Keratinocyte (primary cell): ENCODE measurements around the gene BCAS1.

ENCODE experiments used
- EZH2 ChIP-seq: IDR thresholded peaks from one replicate; pipeline ENCODE4 v1.6.1; 2012; ENCODE audit warnings: inconsistent platforms, mild to moderate bottlenecking, low read length, moderate library complexity
- TF ChIP-seq, protein P1 (sequence below), 3 experiments: IDR thresholded peaks in 1 of 3; conservative IDR thresholded peaks in 1 of 3; optimal IDR thresholded peaks in 1 of 3; 2 replicates in 2 of 3; 3 replicates in 1 of 3; pipeline versions ENCODE3 to v1.5.1; 2011; ENCODE audit warnings: low read length in 3 of 3, mild to moderate bottlenecking in 3 of 3, moderate library complexity in 2 of 3, control low read depth in 1 of 3, inconsistent platforms in 1 of 3; ENCODE audit not compliant: insufficient read depth in 2 of 3; ENCODE audit errors: extremely low read depth in 1 of 3

DNA sequence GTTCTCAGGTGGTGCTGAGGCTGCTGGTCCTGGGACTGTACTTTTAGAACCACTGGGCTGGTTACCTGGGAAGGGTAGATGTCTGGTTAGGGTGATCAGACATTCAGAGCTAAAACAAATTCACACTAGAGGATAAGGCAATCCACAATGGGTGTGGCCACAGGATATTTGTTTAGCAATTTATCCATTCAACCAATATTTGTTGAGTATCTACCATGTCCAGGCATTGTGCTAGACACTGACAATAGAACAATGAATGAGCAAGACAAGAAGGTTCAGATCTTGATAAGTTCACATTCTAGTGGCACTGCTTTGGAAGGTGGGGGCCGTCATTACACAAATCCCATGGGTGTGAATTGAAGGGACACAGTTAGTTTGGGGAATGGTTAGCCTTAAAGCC lies 131.7 kb downstream of the BCAS1 start:
- TF ChIP-seq, protein P1, sequence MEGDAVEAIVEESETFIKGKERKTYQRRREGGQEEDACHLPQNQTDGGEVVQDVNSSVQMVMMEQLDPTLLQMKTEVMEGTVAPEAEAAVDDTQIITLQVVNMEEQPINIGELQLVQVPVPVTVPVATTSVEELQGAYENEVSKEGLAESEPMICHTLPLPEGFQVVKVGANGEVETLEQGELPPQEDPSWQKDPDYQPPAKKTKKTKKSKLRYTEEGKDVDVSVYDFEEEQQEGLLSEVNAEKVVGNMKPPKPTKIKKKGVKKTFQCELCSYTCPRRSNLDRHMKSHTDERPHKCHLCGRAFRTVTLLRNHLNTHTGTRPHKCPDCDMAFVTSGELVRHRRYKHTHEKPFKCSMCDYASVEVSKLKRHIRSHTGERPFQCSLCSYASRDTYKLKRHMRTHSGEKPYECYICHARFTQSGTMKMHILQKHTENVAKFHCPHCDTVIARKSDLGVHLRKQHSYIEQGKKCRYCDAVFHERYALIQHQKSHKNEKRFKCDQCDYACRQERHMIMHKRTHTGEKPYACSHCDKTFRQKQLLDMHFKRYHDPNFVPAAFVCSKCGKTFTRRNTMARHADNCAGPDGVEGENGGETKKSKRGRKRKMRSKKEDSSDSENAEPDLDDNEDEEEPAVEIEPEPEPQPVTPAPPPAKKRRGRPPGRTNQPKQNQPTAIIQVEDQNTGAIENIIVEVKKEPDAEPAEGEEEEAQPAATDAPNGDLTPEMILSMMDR (optimal IDR thresholded peaks at IDR 0.05 in 1 of 3, IDR thresholded peaks at IDR 0.05 in 1 of 3, conservative IDR thresholded peaks at IDR 0.05 in 1 of 3; ENCODE audit: extremely low read depth in 1 of 3, insufficient read depth in 2 of 3, low read length in 3 of 3): no peak
- TF ChIP-seq EZH2: no peak
